HG02678 (cell line): ENCODE data around the gene RB1.
"Not testable (repeated sequence)": the region's sequence is repeated elsewhere in the genome, so short reads cannot be mapped to it uniquely, and the experiment has no call there.

ENCODE experiments used
- ATAC-seq: cut with Tn5 transposase; IDR thresholded peaks from one replicate; pipeline ENCODE4 v1.9.1; 2021; ENCODE audit warnings: mild to moderate bottlenecking, moderate library complexity; ENCODE audit not compliant: unreplicated experiment

The RB1 gene

GRCh38 chr13:48297131-48297786 lies 6.3 kb upstream of the RB1 start:
- no peak for ATAC-seq

- no peak for ATAC-seq
Observed at GRCh38 chr13:48299591-48299990, 4.0 kb upstream of the RB1 start.

GRCh38 chr13:48302871-48303358 lies 636 bp upstream of the RB1 start:
- peak; percentile 3 for ATAC-seq

GRCh38 chr13:48304143-48304876 lies 759 bp downstream of the RB1 start:
- ATAC-seq: peak; percentile 65

- no peak for ATAC-seq
Observed at GRCh38 chr13:48311223-48311622, 7.7 kb downstream of the RB1 start.

GRCh38 chr13:48315969-48316650 lies 12.6 kb downstream of the RB1 start:
- ATAC-seq: no peak

GRCh38 chr13:48316826-48317510 lies 13.4 kb downstream of the RB1 start:
- ATAC-seq: no peak

GRCh38 chr13:48317511-48318376 lies 14.2 kb downstream of the RB1 start:
- ATAC-seq: no peak

GRCh38 chr13:48318377-48318811 lies 14.8 kb downstream of the RB1 start:
- no peak for ATAC-seq

GRCh38 chr13:48318821-48319511 lies 15.4 kb downstream of the RB1 start:
- no peak for ATAC-seq

- no peak for ATAC-seq
Observed at GRCh38 chr13:48319531-48320398, 16.2 kb downstream of the RB1 start.

- ATAC-seq: no peak
Observed at GRCh38 chr13:48320399-48320790, 16.8 kb downstream of the RB1 start.

GRCh38 chr13:48320891-48321510 lies 17.4 kb downstream of the RB1 start:
- ATAC-seq: no peak

- ATAC-seq: no peak
Observed at GRCh38 chr13:48322294-48322693, 18.7 kb downstream of the RB1 start.

GRCh38 chr13:48333976-48334375 lies 30.4 kb downstream of the RB1 start:
- no peak for ATAC-seq

- no peak for ATAC-seq
Observed at GRCh38 chr13:48334534-48335127, 31.1 kb downstream of the RB1 start.

GRCh38 chr13:48339198-48339597 lies 35.6 kb downstream of the RB1 start:
- not testable (repeated sequence) for ATAC-seq

- no peak for ATAC-seq
Observed at GRCh38 chr13:48344264-48344663, 40.7 kb downstream of the RB1 start.
